PC-9 (cell line): ENCODE results near the gene PRKCH.

Experiments used
- CTCF ChIP-seq: fragments of 200-600 bp; sonication (generic); conservative IDR thresholded peaks from 2 replicates; pipeline ENCODE4 v1.6.1; 2017; ENCODE audit warnings: mixed run types, antibody characterized with exemption, mild to moderate bottlenecking, moderate library complexity
- EZH2 ChIP-seq: fragments of 200-600 bp; sonication (generic); IDR thresholded peaks from 2 replicates; pipeline ENCODE4 v1.8.0; 2017; ENCODE audit warnings: antibody characterized with exemption, low read depth

GRCh38 chr14:61333087-61333486, 11.7 kb downstream of the PRKCH start:
- TF ChIP-seq CTCF (no peak), EZH2 (no peak)
